GM12878 (cell line): Measurements from ENCODE around the gene AEN. TPM values are rescaled to one million over a fixed set of nuclear protein-coding genes. Genes with fewer than 3 reads are reported as not detected.

Source experiments
- ATAC-seq: fragments of 200-7000 bp; cut with Tn5 transposase; 3 replicates; pipeline ENCODE4 v1.9.1; 2020; ENCODE audit warnings: mild to moderate bottlenecking, moderate library complexity
- BruUV-seq: library from RNA; stranded (reverse); fragments of 400-500 nt; replicated peaks from 2 replicates; lab custom pipeline; 2021; lab: Mats Ljungman, UMichigan
- CTCF ChIA-PET: fragments of 300-600 bp; sonication (Branson Sonifier 250); formaldehyde crosslinking; extraction: SDS; loops from one replicate; lab custom pipeline; 2021; ENCODE audit warnings: inconsistent platforms; lab: Yijun Ruan, JAX
- POLR2A ChIA-PET: fragments of 350-600 bp; formaldehyde crosslinking; extraction: SDS; loops from one replicate; lab custom pipeline; 2021; ENCODE audit warnings: inconsistent platforms; lab: Charles Lee
- RAD21 ChIA-PET: fragments of 300-600 bp; sonication (Branson Sonifier 250); formaldehyde crosslinking; loops from one replicate; lab custom pipeline; 2023; ENCODE audit warnings: antibody characterized with exemption; ENCODE audit not compliant: unreplicated experiment; lab: Charles Lee
- SMC1A ChIA-PET: fragments of 300-600 bp; sonication (Branson Sonifier 250); formaldehyde crosslinking; loops from one replicate; lab custom pipeline; 2023; ENCODE audit not compliant: unreplicated experiment, uncharacterized antibody; lab: Charles Lee
- DNase-seq: peaks from one replicate; pipeline ENCODE4 v3.0.0-alpha.2; 2011; ENCODE audit warnings: low read depth, low spot score
- FAIRE-seq: peaks from 3 replicates; lab custom pipeline; 2011; peaks lifted over from hg19 to GRCh38; lab: Jason Lieb, UNC
- H2AFZ ChIP-seq: 2 replicates; pipeline ENCODE4 v1.6.0; 2011; ENCODE audit warnings: low read depth, low read length, control low read depth; ENCODE audit not compliant: control insufficient read depth
- H3K27ac ChIP-seq: 2 replicates; pipeline ENCODE4 v1.5.1; 2011; ENCODE audit warnings: control low read depth; ENCODE audit not compliant: control insufficient read depth, insufficient read depth
- H3K27me3 ChIP-seq, 2 experiments: replicated peaks in 1 of 2; 2 replicates each; pipeline versions ENCODE4 v1.6.0 to v1.6.1; 2011; ENCODE audit warnings: low read length in 1 of 2; ENCODE audit not compliant: control insufficient read depth in 2 of 2, insufficient read depth in 2 of 2
- H3K36me3 ChIP-seq, 2 experiments: 2 replicates each; pipeline ENCODE4 v1.5.1; 2011; ENCODE audit warnings: low read length in 1 of 2; ENCODE audit not compliant: control insufficient read depth in 2 of 2, insufficient read depth in 2 of 2
- H3K4me1 ChIP-seq: 2 replicates; pipeline ENCODE4 v1.6.1; 2011; ENCODE audit warnings: mild to moderate bottlenecking, low read length, moderate library complexity, mixed read lengths; ENCODE audit not compliant: control insufficient read depth, insufficient read depth
- H3K4me2 ChIP-seq: 2 replicates; pipeline ENCODE4 v1.6.0; 2011; ENCODE audit warnings: control low read depth; ENCODE audit not compliant: control insufficient read depth, insufficient read depth
- H3K4me3 ChIP-seq: fragments of 200-600 bp; sonication (generic); 2 replicates; pipeline ENCODE4 v1.5.1; 2016
- H3K79me2 ChIP-seq: 2 replicates; pipeline ENCODE4 v1.6.0; 2011; ENCODE audit warnings: low read length; ENCODE audit not compliant: control insufficient read depth, insufficient read depth
- H3K9ac ChIP-seq: 2 replicates; pipeline ENCODE4 v1.8.0; 2011; ENCODE audit warnings: low read length, control low read depth, mixed read lengths; ENCODE audit not compliant: control insufficient read depth, insufficient read depth
- H3K9me3 ChIP-seq: replicated peaks from 3 replicates; pipeline ENCODE4 v1.5.1; 2011; ENCODE audit warnings: mild to moderate bottlenecking, low read length; ENCODE audit not compliant: control insufficient read depth, insufficient read depth
- H4K20me1 ChIP-seq: 2 replicates; pipeline ENCODE4 v1.6.0; 2011; ENCODE audit not compliant: control insufficient read depth, insufficient read depth
- BACH1 ChIP-seq: fragments of 450-650 bp; IDR thresholded peaks from 2 replicates; pipeline ENCODE4 v1.6.1; 2017; ENCODE audit warnings: mild to moderate bottlenecking, borderline replicate concordance
- BCL3 ChIP-seq: IDR thresholded peaks from 2 replicates; pipeline ENCODE4 v1.6.1; 2011; ENCODE audit warnings: borderline replicate concordance, low read depth, mild to moderate bottlenecking, moderate library complexity, low read length; ENCODE audit not compliant: insufficient read depth, poor library complexity, severe bottlenecking
- CREM ChIP-seq: IDR thresholded peaks from 2 replicates; pipeline ENCODE4 v1.6.1; 2014; ENCODE audit warnings: antibody characterized with exemption, low read depth
- JUNB ChIP-seq: IDR thresholded peaks from 2 replicates; pipeline ENCODE4 v1.6.1; 2016; ENCODE audit warnings: antibody characterized with exemption, mild to moderate bottlenecking
- MTA3 ChIP-seq: IDR thresholded peaks from 2 replicates; pipeline ENCODE4 v1.6.1; 2012; ENCODE audit warnings: low read length, inconsistent platforms, borderline replicate concordance
- NR2F1 ChIP-seq: fragments of 450-650 bp; conservative IDR thresholded peaks from 2 replicates; pipeline ENCODE4 v1.6.1; 2017; ENCODE audit warnings: mild to moderate bottlenecking
- PAX8 ChIP-seq: fragments of 450-650 bp; IDR thresholded peaks from 2 replicates; pipeline ENCODE4 v1.6.1; 2017; ENCODE audit warnings: mild to moderate bottlenecking, moderate library complexity
- POLR2AphosphoS2 ChIP-seq: IDR thresholded peaks from 2 replicates; pipeline ENCODE4 v1.6.1; 2011; ENCODE audit warnings: low read depth, mild to moderate bottlenecking, low read length, improper control_type of control experiment, moderate library complexity
- RB1 ChIP-seq: fragments of 450-650 bp; formaldehyde crosslinking; IDR thresholded peaks from 2 replicates; pipeline ENCODE4 v1.6.1; 2017; ENCODE audit warnings: mild to moderate bottlenecking, borderline replicate concordance
- SIX5 ChIP-seq: IDR thresholded peaks from 2 replicates; pipeline ENCODE4 v1.6.1; 2011; ENCODE audit warnings: mild to moderate bottlenecking, low read depth, low read length, moderate library complexity; ENCODE audit not compliant: severe bottlenecking
- WGBS: methylation state at CpG from one replicate; pipeline ENCODE4 v1.1.6; 2016; ENCODE audit warnings: low lambda C conversion rate; ENCODE audit not compliant: insufficient replicate concordance, insufficient coverage; ENCODE audit errors: missing lambda C conversion rate; 5-methylcytosine and 5-hydroxymethylcytosine counted together
- in situ Hi-C: fragments of 300-500 bp; cut with MboI; formaldehyde crosslinking; loops from 9 replicates; pipeline ENCODE4 v1.14.3; 2018; ENCODE audit warnings: mixed read lengths
- intact Hi-C: fragments of 100-400 bp; cut with micrococcal nuclease; formaldehyde crosslinking; loops from one replicate; pipeline ENCODE4 v1.14.2; 2022; ENCODE audit not compliant: unreplicated experiment
- polyA plus RNA-seq, 11 experiments: library from polyadenylated mRNA; depleted of rRNA in 4 of 11; unstranded in 6 of 11; stranded (reverse) in 5 of 11; fragments of >200 nt; fragmentation: Nextera tagmentation in 4 of 11; fragmentation: Illumina TruSeq in 1 of 11; extraction: Ambion mirVana in 4 of 11; extraction: Trizol in 1 of 11; gene quantifications; 1 replicate in 1 of 11; 2 replicates in 10 of 11; pipeline versions ENCODE4 v1.2.1 to v1.2.3, GENCODE V29; 2011 to 2016; ENCODE audit warnings: inconsistent platforms in 2 of 11, missing spikeins in 2 of 11, low read depth in 1 of 11
- total RNA-seq, 4 experiments: library from RNA; depleted of rRNA in 3 of 4; stranded (reverse); fragments of >200 nt in 3 of 4; fragmentation: Illumina TruSeq in 1 of 4; extraction: Trizol in 1 of 4; gene quantifications; 2 replicates each; pipeline versions ENCODE4 v1.2.1 to v1.2.3, GENCODE V29; 2013 to 2021

Gene AEN
- total and polyA plus RNA-seq, 10 of the 15 experiments (the other 5 are each of a cell fraction or from before 2014, with no cell fraction given), result 11.7 to 81.2 (median 53.7) TPM

- no peak overlapping the region for H2AFZ ChIP-seq
- H3K4me3 ChIP-seq, result no peak overlapping the region
- no peak overlapping the region for H3K9ac ChIP-seq
- H3K27ac ChIP-seq, result no peak overlapping the region
- ATAC-seq (no peak), FAIRE-seq (no peak), DNase-seq (no peak)
- BruUV-seq, result no TSS peak
- SMC1A ChIA-PET, result interaction anchor here (0.6 to 1.4 kb wide), 2 partner anchors 16 to 1422 kb away, joined by 3 to 4 read pairs; no protein-coding TSS in a partner anchor
- no peaks in the 10 kb centered on the region for H3K79me2 ChIP-seq
- no peak for TF ChIP-seq BCL3
- TF ChIP-seq JUNB, result no peak
- no peak for TF ChIP-seq SIX5
- TF ChIP-seq PAX8, result no peak
- no peak for TF ChIP-seq MTA3
- TF ChIP-seq RB1, result no peak
- no peak for TF ChIP-seq CREM
- no peak for TF ChIP-seq NR2F1
- no peak for TF ChIP-seq BACH1
- no peak for TF ChIP-seq POLR2AphosphoS2
- H3K4me2 ChIP-seq, result no peak overlapping the region
- 38% methylated on average over 4 of the region's 4 CpGs for WGBS
- intact Hi-C loops (no loop called here), in situ Hi-C loops (no loop called here)
- H3K9me3 ChIP-seq, result no peaks in the 10 kb centered on the region
- H3K4me1 ChIP-seq, result peaks cover 12% of the 10 kb centered on the region
- RAD21 ChIA-PET, result interaction anchor here (0.9 kb wide), 1 partner anchor 92 kb away, joined by 3 read pairs; no protein-coding TSS in a partner anchor
- CTCF ChIA-PET, result interaction anchor here (1.1 to 1.2 kb wide), 3 partner anchors 13 to 56 kb away, joined by 3 to 5 read pairs (median 3); no protein-coding TSS in a partner anchor
- peaks cover 17 to 19% of the 10 kb centered on the region in 2 experiments for H3K27me3 ChIP-seq
- POLR2A ChIA-PET, result no interaction called here
- H4K20me1 ChIP-seq, result no peaks in the 10 kb centered on the region
- H3K36me3 ChIP-seq, result no peaks in the 10 kb centered on the region
These were observed 12.4 kb upstream of the AEN start for GRCh38 chr15:88608607-88609181.
